SHP77 treated with DMSO at 0.1 percent for 48 hours (cell line): Measurements from ENCODE around the gene GDA.
"Not testable (repeated sequence)": the region's sequence is repeated elsewhere in the genome, so short reads cannot be mapped to it uniquely, and the experiment has no call there.

Experiments used
- DNase-seq: peaks from one replicate; lab custom pipeline; 2025; lab: John Stamatoyannopoulos, UW

The GDA gene

GRCh38 chr9:72207278-72207677 is 58.0 kb downstream of the GDA start:
- no peak for DNase-seq

DNA sequence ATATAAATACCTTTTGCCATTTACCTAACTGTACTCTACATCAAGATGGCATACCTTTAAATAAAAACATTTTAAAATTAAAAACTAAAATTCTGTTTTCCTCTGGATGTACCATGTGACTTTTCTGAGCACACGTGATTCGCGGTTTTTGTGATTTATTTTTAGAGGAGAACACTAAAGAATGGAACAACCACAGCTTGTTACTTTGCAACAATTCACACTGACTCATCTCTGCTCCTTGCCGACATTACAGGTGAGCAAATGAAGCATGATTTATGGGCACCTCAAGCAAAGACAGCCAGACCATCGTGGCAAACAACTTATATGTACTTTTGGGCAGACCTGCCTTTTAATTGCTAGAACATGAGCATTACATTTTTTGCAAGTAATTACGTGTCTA is 61.3 kb downstream of the GDA start:
- no peak for DNase-seq

- DNase-seq, result no peak
Observed at GRCh38 chr9:72211047-72211446, 61.8 kb downstream of the GDA start.

- DNase-seq, result no peak
Observed at GRCh38 chr9:72213906-72214305, 64.7 kb downstream of the GDA start.

GRCh38 chr9:72217306-72217842 is 68.1 kb downstream of the GDA start:
- no peak for DNase-seq

DNA sequence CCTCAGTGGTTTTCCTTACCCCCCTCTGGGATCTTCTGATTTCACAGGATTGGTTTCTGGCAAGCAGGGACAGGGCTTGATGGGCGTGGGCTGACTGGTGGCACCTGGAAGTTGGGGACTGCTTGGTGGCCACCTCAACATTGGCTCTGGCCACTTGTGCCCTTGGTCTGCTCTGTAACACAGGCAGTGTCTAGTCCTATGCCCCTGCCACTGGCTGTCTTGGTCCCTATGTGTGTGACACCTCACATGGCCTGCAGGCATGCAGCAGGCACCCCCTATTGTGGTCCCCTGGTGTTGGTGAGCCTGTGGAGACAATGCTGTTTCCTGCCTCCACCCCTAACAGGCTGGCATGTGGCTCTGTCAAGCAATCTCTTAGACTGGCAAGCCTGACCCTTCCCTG is 71.3 kb downstream of the GDA start:
- no peak for DNase-seq

GRCh38 chr9:72226146-72226812 is 77.0 kb downstream of the GDA start:
- DNase-seq, result no peak

DNA sequence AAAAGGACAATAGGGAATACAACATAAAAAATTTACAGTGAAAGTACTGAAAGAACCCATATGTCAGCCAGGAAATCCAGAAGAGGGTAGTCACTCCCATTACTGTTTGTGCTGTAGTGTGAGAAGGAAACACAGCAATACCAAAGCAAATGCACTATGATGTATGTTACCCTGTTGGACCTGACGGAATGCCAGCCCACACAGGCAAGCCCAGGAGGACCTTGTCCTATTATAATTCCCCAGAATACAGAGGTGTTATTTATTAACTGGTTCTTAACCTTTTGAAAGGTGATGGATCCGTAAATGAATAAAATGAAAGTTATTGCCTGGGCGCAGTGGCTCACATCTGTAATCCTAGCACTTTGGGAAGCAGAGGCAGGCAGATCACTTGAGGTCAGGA is 79.0 kb downstream of the GDA start:
- no peak for DNase-seq

DNA sequence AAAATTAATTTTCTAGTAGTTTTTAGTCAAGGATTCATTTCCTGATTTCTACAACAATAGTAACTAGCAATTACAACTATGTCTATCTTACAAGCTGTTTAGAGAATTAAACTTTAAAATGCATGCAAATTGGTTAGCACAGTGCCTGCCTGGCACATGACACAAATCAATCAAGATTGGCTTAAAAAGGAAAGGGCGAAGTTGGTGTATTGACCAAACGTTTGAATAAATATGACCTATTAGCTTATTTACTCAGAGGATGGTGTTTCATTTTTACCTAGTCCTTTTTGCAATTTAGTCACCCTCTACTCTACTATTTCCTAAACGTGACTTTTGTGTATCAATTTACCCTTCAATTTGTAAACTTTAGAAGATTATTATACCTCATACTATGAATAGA is 83.5 kb downstream of the GDA start:
- no peak for DNase-seq

GRCh38 chr9:72247549-72247948 is 98.3 kb downstream of the GDA start:
- no peak for DNase-seq

- DNase-seq, result no peak
Observed at GRCh38 chr9:72251589-72251988, 102.3 kb downstream of the GDA start.

DNA sequence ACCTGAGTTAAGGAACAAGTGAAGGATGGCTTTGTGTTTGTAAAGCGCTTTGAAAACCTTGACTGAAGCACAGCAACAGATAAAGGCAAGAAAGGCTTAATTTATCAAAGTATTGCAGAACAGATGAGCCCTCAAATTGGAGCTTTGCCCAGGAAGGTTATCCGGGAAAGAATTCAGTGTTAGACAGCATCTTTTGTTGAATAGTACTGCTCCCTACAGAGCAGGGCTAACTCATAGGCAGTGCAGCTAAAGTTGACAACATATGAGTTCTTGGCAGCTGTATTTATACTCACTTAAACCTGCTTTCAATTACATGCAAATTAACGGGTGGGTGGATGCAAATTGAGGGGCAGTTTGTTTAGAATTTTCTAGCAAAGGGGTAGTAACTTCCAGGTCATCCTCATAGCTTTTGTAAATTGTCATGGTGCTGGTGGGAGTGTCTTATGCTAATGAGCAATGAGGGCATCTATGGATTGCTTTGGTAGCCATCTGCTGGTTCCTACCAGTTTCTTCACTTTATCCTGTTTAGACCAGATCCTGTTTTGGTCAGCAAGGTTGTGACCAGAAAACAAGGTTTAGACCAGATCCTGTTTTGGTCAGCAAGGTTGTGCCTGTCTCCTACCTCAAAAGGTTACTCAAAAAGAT is 105.8 kb downstream of the GDA start:
- no peak for DNase-seq

- no peak for DNase-seq
Observed at GRCh38 chr9:72255569-72255968, 106.3 kb downstream of the GDA start.

DNA sequence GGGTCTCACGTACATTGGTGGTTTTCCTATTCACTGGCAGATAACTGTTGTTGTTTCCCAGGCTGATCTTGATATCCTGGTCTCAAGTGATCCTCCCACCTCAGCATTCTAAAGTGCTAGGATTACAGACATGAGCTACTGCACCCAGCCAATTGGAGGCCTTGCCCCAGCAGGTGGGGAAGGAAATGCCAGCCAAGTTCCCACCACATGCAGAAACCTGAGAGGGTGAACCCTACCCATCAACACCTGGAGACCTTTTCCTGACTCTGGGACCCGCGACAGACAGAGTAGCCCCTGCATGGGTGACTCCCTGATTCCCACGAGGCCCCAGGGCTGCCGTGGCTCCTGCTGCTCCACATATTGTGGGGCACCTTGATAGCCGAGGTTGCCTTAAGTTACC is 107.7 kb downstream of the GDA start:
- DNase-seq, result no peak

GRCh38 chr9:72257814-72258213 is 108.6 kb downstream of the GDA start:
- no peak for DNase-seq

DNA sequence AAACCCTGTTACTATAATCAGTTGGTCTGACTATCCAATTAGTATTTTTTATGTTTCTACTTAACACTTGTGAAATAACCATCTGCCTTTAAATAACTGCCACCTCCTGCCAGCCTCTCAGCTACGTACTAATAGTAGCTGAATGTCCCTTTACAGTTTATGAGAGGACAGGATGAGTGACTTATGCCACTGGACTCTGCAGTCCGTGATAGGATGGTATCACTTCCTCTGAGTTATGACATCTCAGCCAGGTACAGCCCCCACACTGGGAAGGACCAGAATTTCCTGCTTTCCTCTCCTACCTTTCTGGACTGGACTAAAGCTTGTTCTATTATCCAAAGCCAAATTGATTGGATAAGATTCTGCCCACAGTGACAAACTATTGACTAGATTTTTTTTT is 112.8 kb downstream of the GDA start:
- no peak for DNase-seq

DNA sequence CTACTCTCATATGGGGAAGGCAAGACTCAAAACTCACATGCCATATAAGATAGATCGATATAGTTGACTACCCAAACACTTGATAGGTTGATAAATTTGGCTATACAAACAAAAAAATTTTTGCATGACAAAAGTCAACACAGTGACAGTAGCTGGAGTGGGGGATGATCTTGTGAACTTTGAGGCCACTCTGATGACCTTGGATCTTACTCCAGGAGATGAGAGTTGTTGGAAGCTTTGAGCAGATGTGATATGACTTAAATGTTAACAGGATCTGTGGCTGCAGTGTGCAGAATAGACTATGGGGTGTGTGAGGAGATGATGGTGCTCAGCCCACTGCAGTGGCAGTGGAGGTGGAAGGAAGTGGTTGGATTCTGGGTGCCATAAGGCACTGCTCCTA is 114.3 kb downstream of the GDA start:
- no peak for DNase-seq

DNA sequence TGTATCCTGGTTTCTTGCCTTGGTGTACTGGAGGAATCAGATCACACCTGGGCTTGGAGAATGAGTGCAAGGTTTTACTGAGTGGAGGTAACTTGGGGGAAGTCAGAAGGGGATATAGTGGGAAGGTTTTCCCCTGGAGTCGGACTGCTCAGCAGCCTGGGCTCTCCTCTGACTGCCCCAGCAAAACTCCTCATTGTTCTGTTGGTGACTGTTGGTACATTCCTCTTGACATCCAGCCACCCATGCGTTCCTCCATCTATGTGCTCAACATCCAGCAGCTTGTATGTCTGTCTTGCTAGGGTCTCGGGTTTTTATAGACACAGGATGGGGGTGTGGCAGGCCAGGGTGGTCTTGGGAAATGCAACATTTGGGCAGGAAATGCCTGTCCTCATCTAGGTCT is 119.7 kb downstream of the GDA start:
- DNase-seq, result no peak

DNA sequence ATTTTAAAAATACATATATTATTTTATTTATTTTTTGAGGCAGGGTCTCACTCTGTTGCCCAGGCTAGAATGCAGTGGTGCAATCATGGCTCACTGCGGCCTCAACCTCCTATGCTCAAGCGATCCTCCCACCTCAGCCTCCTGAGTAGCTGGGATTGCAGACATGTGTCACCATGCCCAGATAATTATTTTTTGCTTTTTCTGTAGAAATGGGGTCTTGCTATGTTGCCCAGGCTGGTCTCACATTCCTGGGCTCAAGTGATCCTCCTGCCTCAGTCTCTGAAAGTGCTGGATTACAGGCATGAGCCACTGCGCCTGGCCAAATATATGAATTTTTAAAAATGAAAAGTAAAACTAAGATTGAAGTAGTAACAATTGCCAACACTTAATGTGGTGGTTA is 121.1 kb downstream of the GDA start:
- not testable (repeated sequence) for DNase-seq

- no peak for DNase-seq
Observed at GRCh38 chr9:72271613-72272478, 122.6 kb downstream of the GDA start.

DNA sequence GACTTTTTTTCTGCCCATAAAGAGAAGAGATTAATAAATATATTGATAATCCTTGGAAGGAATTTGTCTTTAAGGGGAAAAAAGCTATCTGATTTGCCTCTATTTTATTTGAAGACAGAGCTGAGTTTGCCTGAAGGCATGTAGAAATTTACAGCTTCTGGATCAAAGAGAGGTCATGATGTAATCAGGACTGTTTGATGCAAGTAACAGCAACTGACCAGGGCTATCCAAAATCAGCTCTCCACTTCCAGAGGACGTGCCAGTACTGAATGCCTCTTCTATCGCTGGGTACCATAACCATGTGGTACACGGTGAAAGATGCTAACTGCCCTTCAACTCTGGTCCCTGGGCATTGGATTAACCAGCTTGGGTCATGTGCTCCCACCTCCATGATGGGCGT is 125.2 kb downstream of the GDA start:
- no peak for DNase-seq

DNA sequence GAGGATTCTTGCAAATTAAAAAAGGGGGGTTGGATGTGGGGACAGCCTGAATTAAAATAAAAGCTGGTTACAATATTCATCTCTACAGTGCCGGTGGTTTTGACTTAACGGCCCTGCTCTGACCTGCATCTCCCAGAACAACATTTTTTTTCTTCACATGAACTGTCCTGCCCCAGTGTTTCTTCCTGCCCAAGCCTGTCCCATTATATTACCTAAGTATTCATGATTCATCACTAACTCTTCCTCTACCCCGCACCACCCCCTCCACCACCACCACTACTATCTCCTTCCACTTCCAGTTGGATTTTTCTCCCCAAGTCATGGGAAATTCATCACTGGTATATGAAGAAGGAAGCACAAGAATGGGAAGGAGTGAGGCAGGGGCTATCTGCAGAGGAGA is 125.7 kb downstream of the GDA start:
- no peak for DNase-seq

DNA sequence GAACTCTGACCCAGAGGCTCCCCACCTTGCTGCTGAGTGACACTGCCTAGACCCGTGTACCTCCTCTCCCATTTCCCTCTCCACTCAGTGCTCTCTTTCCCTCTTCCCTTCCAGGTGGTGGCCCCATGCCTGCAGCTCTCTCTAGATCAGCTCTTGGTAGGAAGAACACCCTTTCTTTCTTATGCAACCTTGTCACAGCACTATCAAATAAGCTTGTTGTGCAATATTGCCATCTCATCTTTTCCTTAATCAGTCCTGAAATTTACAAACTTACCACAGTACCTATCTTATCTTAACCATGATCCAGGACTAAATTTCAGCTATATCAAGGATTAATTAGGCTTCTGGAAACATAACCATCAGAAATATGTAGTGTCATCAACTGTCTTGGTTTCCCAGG is 127.2 kb downstream of the GDA start:
- no peak for DNase-seq
